PC-9 (cell line): Measurements from ENCODE around the gene LRMDA. TPM values are rescaled to one million over a fixed set of nuclear protein-coding genes. Genes with fewer than 3 reads are reported as not detected.
A peak's percentile ranks its signal among the peaks of the same experiment; 100 is the strongest.

Experiments
- Bru-seq: library from RNA; stranded (reverse); fragments of 400-500 nt; gene quantifications from one replicate; lab custom pipeline; 2021; lab: Mats Ljungman, UMichigan
- BruChase-seq, 2 experiments: library from RNA; stranded (reverse); fragments of 400-500 nt; gene quantifications; one replicate each; lab custom pipeline; 2021; lab: Mats Ljungman, UMichigan
- BruUV-seq: library from RNA; stranded (reverse); fragments of 400-500 nt; replicated peaks from 2 replicates; lab custom pipeline; 2021; lab: Mats Ljungman, UMichigan
- CTCF ChIA-PET: fragments of 300-600 bp; sonication (Branson Sonifier 250); formaldehyde crosslinking; loops from one replicate; lab custom pipeline; 2022; ENCODE audit warnings: antibody characterized with exemption; lab: Charles Lee
- POLR2A ChIA-PET: fragments of 300-600 bp; sonication (Branson Sonifier 250); formaldehyde crosslinking; loops from one replicate; lab custom pipeline; 2022; ENCODE audit warnings: antibody characterized with exemption; ENCODE audit not compliant: unreplicated experiment; lab: Charles Lee
- DNase-seq, 2 experiments: peaks; one replicate each; pipeline versions ENCODE4 v3.0.0 to v3.0.0-alpha.2; 2015 to 2022; ENCODE audit warnings: mixed read lengths in 1 of 2
- H2AFZ ChIP-seq: fragments of 200-600 bp; sonication (generic); 2 replicates; pipeline ENCODE4 v1.8.1; 2017; ENCODE audit warnings: antibody characterized with exemption
- H3F3A ChIP-seq: fragments of 200-600 bp; sonication (generic); 2 replicates; pipeline ENCODE4 v1.8.1; 2017; ENCODE audit warnings: antibody characterized with exemption, mild to moderate bottlenecking, low read depth; ENCODE audit not compliant: insufficient read depth
- H3K27ac ChIP-seq: fragments of 200-600 bp; sonication (generic); 2 replicates; pipeline ENCODE4 v1.6.1; 2016; ENCODE audit warnings: mixed run types
- H3K27me3 ChIP-seq: fragments of 200-600 bp; sonication (generic); 2 replicates; pipeline ENCODE4 v1.6.1; 2016; ENCODE audit warnings: low read depth, mixed run types; ENCODE audit not compliant: insufficient read depth
- H3K36me3 ChIP-seq: fragments of 200-600 bp; sonication (generic); 2 replicates; pipeline ENCODE4 v1.6.1; 2016; ENCODE audit warnings: low read depth, mixed run types
- H3K4me1 ChIP-seq: fragments of 200-600 bp; sonication (generic); replicated peaks from 2 replicates; pipeline ENCODE4 v1.6.1; 2016; ENCODE audit warnings: mixed run types; ENCODE audit not compliant: insufficient read depth
- H3K4me2 ChIP-seq: fragments of 200-600 bp; sonication (generic); 2 replicates; pipeline ENCODE4 v1.6.1; 2017; ENCODE audit warnings: mixed run types
- H3K4me3 ChIP-seq: fragments of 200-600 bp; sonication (generic); 2 replicates; pipeline ENCODE4 v1.6.1; 2016; ENCODE audit warnings: mixed run types
- H3K79me2 ChIP-seq: fragments of 200-600 bp; sonication (generic); 2 replicates; pipeline ENCODE4 v1.6.1; 2017; ENCODE audit warnings: low read depth, mixed run types
- H3K9me2 ChIP-seq: fragments of 200-600 bp; sonication (generic); 2 replicates; pipeline ENCODE4 v1.8.1; 2017; ENCODE audit warnings: mild to moderate bottlenecking; ENCODE audit not compliant: insufficient read depth
- H3K9me3 ChIP-seq: fragments of 200-600 bp; sonication (generic); 2 replicates; pipeline ENCODE4 v1.8.1; 2016; ENCODE audit warnings: low read depth; ENCODE audit not compliant: insufficient read depth
- H4K20me1 ChIP-seq: fragments of 200-600 bp; sonication (generic); 2 replicates; pipeline ENCODE4 v1.8.1; 2017; ENCODE audit not compliant: insufficient read depth
- CTCF ChIP-seq: fragments of 200-600 bp; sonication (generic); conservative IDR thresholded peaks from 2 replicates; pipeline ENCODE4 v1.6.1; 2017; ENCODE audit warnings: mixed run types, antibody characterized with exemption, mild to moderate bottlenecking, moderate library complexity
- EZH2 ChIP-seq: fragments of 200-600 bp; sonication (generic); IDR thresholded peaks from 2 replicates; pipeline ENCODE4 v1.8.0; 2017; ENCODE audit warnings: antibody characterized with exemption, low read depth
- intact Hi-C: fragments of 100-400 bp; cut with micrococcal nuclease; formaldehyde crosslinking; loops from one replicate; pipeline ENCODE4 v1.10.0; 2022; ENCODE audit not compliant: unreplicated experiment
- long read RNA-seq: library from polyadenylated mRNA; stranded (forward); transcript quantifications from one replicate; pipeline ENCODE4 v2.0.0, GENCODE V29; 2022
- total RNA-seq: library from RNA; stranded (reverse); gene quantifications from 2 replicates; pipeline ENCODE4 v1.2.3, GENCODE V29; 2021

The LRMDA gene
- total RNA-seq (not detected in 2 replicates), Bru-seq, nascent RNA (percentile 9 among the genes with signal in this experiment), BruChase-seq, experiment 1, labeled RNA remaining after a 2-hour chase (percentile 17 among the genes with signal in this experiment), BruChase-seq, experiment 2, labeled RNA remaining after a 6-hour chase (percentile 12 among the genes with signal in this experiment)
- long read RNA-seq, partial matches to known transcripts = 0 of 1 reads
- long read RNA-seq, other reads (novel, unspliced or antisense) = 1 of 1 reads

- Histone ChIP-seq H4K20me1 (no peaks in the 10 kb centered on the region), H3F3A (peaks cover 31% of the 10 kb centered on the region), H3K9me3 (no peaks in the 10 kb centered on the region), H3K27me3 (no peaks in the 10 kb centered on the region), H3K4me3 (peak within 1 kb of the TSS; percentile 72), H3K36me3 (no peaks in the 10 kb centered on the region), H2AFZ (peak within 1 kb of the TSS; percentile 81), H3K4me1 (peaks cover 53% of the 10 kb centered on the region), H3K27ac (peak within 1 kb of the TSS; percentile 7; the same call in 1 of the 2 replicates), H3K4me2 (peak within 1 kb of the TSS; percentile 89), H3K79me2 (no peaks in the 10 kb centered on the region), H3K9me2 (no peaks in the 10 kb centered on the region)
- BruUV-seq = no TSS peak
- ChIA-PET POLR2A (no interaction called here), CTCF (no interaction called here)
- intact Hi-C loops = no loop called here
- no peak for DNase-seq
- TF ChIP-seq CTCF = no peak
- no peak for TF ChIP-seq EZH2
These were observed at the start of gene LRMDA for GRCh38 chr10:75431180-75432111. TSS of gene LRMDA (plus strand) at chr10:75431624.

GRCh38 chr10:75386128-75386527 is 45.3 kb upstream of the LRMDA start:
- POLR2A ChIA-PET = no interaction called here
- H3K4me2 ChIP-seq = no peak overlapping the region
- no peaks in the 10 kb centered on the region for H3K9me2 ChIP-seq
- TF ChIP-seq EZH2 (no peak), CTCF (no peak)
- intact Hi-C loops = no loop called here
- CTCF ChIA-PET = interaction anchor here (0.5 kb wide), 1 partner anchor 1084 kb away, joined by 6 read pairs; no protein-coding TSS in a partner anchor
- H3K79me2 ChIP-seq = no peaks in the 10 kb centered on the region
- no peaks in the 10 kb centered on the region for H4K20me1 ChIP-seq
- 0 out of 2 replicates have a peak, but pooled peaks cover 4% of the 10 kb centered on the region for H3F3A ChIP-seq
- no TSS peak for BruUV-seq
- H2AFZ ChIP-seq = no peak overlapping the region
- H3K27ac ChIP-seq = no peak overlapping the region
- no peaks in the 10 kb centered on the region for H3K27me3 ChIP-seq
- no peaks in the 10 kb centered on the region for H3K4me1 ChIP-seq
- H3K4me3 ChIP-seq = no peak overlapping the region
- H3K36me3 ChIP-seq = no peaks in the 10 kb centered on the region
- no peak for DNase-seq
- H3K9me3 ChIP-seq = no peaks in the 10 kb centered on the region

GRCh38 chr10:75388082-75388481 is 43.3 kb upstream of the LRMDA start:
- Histone ChIP-seq H3K79me2 (no peaks in the 10 kb centered on the region), H3K27me3 (no peaks in the 10 kb centered on the region), H3K4me1 (no peaks in the 10 kb centered on the region), H3K4me3 (no peak overlapping the region), H3K9me2 (no peaks in the 10 kb centered on the region), H3K27ac (no peak overlapping the region), H4K20me1 (no peaks in the 10 kb centered on the region), H3K36me3 (peaks cover 7% of the 10 kb centered on the region; the same call in 1 of the 2 replicates), H3K4me2 (no peak overlapping the region), H3K9me3 (no peaks in the 10 kb centered on the region), H2AFZ (no peak overlapping the region), H3F3A (0 out of 2 replicates have a peak, but pooled peaks cover 4% of the 10 kb centered on the region)
- ChIA-PET POLR2A (no interaction called here), CTCF (no interaction called here)
- no TSS peak for BruUV-seq
- no peak for DNase-seq
- no peak for TF ChIP-seq CTCF
- no peak for TF ChIP-seq EZH2
- intact Hi-C loops = no loop called here
